ENCODE data around the gene LAMA5. TPM values are rescaled to one million over a fixed set of nuclear protein-coding genes. Genes with fewer than 3 reads are reported as not detected.

LAMA5 gene
- total RNA-seq, 1 donor from 2014 or later, result 0.70 TPM

DNA sequence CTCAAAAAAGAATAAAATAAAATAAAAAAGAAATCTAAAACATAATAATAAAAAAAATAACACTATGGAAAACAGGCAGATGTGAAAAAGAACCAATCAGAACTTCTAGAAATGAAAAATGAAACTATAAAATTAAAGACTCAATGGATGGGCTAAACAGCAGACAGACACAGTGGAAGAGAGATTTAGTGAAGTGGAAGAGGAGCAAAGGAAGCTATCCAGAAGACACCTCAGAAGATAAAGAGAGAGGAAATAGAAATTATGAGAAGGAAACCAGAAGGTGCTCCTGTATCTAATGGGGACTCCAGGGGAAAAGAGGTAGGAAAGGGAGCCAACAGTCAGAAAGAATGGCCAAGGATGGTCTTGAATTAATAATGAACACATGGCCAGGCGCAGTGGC is 18.5 kb downstream of the LAMA5 start:
- intact Hi-C loops (cut with micrococcal nuclease), result no loop called here

DNA sequence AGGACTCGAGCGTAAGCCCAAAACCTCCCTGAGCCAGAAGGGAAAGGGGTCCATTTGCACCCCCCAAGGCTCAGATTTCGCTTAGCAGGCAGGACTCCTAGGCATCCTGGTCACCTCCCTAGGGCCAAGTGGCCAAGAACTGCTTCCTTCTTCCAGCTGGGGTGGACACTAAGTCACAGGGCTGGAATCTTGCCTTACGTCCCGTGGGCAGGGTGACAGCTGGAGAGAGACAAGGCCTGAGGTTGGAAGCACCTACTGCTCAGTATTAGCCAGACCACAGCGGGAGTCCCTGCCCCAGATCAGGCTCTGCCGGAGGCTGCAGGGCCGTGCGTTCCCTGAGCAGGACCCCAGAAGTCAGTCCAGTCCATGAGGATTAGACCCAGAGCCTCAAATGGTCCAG is 19.7 kb downstream of the LAMA5 start:
- intact Hi-C loops (cut with micrococcal nuclease), result no loop called here

DNA sequence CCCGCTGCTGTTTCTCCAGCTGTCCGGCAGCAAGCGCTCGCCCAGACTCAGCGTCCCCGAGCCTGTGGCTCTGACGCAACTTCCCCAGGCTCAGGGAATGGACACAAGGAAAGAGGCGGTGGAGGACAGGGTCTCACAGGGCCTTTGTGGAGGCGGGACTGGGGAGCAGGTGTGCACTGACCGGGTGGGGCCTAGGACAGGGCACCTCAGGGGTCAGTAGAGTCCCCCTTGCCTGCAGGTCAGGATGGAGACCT is 20.0 kb downstream of the LAMA5 start:
- intact Hi-C loops (cut with micrococcal nuclease), result no loop called here

DNA sequence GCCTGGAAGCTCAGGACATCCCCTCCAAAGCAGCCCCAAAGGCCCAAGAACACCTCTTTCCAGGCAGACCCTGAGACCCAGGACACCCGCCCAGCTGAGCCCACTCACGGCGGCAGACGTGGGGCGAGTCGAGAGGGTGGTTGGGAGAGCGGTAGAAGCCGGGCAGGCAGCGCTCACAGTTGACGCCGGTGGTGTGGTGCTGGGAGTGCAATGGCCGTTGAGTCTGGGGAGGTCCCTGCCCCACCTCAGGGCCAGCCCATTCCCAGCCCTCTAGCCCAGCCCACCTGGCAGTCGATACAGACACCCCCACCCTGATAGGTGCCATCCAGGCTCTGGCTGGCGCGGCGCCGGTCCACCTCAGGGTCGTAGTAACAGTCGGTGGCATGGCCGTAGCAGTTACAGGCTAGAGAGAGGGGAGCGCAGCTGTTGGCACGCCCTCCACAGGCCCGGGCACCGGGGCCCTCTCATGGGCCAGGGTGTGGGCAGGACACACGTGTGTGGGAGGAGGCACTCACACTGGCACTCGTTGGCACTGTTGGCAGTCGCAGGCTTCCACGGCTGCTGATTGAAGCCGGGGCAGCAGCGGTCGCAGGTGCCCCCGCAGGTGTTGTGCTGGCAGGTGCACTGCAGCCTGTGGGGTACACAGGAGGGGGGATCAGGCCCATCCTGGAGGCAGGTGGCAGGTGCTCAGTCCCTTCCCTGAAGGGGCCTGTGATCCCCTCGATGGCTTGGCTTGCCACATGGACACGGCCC is 20.5 kb downstream of the LAMA5 start:
- intact Hi-C loops (cut with micrococcal nuclease), result no loop called here

DNA sequence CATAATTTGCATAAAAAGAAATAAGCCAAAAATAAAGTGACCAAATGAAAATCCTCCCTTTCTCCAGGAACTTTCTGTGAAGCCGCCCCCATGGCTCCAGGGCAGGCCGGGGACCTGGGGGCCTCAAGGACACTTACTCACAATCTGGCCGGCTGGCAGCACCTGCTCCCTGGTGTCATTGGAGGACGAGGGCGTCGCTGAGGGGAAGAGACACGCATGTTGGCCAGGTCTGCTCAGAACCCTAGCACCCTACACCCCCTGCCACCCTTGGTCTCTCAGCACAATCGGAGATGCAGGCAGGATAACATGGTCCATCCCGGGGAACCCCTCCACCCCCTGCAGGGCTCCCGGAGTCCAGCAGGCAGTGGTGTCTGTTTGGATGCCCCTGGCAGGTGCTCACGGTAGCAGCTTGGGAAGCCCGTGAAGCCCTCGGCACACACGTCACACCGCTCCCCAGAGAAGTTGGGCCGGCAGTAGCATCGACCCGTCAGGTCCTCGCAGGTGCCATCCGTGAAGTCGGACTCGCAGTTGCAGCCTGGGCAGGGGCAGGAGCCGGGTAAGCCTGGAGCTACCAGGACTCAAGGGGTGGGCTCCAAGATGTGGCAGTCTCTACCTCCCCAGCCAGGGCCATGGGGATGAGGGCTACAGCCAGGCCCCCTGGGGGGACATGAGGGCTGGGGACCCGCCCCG is 21.3 kb downstream of the LAMA5 start:
- intact Hi-C loops (cut with micrococcal nuclease), result no loop called here

DNA sequence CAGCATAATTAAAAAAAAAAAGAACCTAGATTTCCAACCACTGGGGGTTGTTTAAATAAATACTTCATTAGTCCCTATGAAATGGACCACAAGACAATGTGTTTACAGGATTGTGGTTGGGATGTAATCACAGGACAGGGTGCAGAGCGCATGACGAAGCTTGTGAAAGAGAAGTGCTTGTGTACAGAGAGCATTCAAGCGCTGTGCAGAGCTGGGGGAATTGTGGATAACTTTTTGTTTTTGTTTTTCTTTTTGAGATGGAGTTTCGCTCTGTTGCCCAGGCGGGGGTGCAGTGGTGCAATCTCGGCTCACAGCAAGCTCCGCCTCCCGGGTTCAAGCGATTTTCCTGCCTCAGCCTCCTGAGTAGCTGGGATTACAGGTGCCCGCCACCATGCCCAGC is 22.3 kb downstream of the LAMA5 start:
- intact Hi-C loops (cut with micrococcal nuclease), result no loop called here

DNA sequence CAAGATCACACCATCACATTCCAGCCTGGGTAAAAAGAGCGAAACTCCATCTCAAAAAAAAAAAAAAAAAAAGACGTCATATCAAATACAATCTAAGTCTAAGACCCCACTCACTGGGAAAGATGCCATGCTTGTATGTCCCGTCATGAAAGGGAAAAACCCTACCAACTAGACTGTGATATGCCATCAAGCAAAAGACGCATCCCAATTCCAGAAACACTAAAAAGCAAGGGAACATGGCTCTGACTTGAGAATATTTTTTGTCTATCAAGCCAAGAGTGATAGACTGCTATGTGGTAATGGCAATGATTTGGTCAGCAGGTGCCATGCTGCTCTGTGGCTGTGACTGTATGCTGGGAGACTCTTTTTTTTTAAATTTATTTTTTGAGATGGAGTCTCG is 23.0 kb downstream of the LAMA5 start:
- intact Hi-C loops (cut with micrococcal nuclease), result no loop called here

DNA sequence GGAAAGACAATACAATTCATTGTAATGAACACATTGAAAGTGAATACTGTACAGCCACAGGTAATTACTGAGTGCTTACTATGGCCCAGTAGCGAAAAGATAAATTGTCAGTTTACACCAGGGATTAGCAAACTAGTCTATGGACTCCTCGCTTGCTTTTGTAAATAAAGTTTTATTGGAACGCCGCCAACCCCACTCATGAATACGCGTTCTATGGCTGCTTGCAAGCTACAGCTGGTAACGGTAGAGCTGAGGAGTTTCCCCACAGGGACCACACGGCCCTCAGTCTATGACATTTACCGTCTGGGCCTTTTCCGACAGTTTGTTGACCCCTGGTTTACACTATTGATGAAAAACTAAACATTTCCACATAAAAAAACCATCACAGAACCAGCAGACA is 24.2 kb downstream of the LAMA5 start:
- intact Hi-C loops (cut with micrococcal nuclease), result no loop called here

DNA sequence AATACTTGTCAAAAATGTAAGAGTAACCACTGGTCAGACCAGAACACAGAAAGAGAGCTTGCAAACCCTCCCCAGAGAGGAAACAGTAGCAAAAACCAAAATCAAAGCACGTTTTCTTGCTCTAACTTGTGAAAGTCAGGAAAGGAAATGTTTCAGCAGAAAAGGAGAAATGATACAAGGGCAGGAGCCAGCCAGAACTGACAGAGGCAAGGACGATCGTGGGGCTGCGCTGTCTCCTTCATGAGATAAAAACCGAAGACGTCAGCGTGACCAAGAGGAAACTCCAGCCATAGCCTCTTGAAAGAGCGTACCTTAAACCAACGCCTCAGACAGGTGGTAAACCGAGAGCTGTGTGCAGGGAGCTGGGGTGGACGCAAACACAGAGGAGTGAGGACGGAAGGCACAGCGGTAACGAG is 27.5 kb downstream of the LAMA5 start:
- intact Hi-C loops (cut with micrococcal nuclease), result no loop called here

DNA sequence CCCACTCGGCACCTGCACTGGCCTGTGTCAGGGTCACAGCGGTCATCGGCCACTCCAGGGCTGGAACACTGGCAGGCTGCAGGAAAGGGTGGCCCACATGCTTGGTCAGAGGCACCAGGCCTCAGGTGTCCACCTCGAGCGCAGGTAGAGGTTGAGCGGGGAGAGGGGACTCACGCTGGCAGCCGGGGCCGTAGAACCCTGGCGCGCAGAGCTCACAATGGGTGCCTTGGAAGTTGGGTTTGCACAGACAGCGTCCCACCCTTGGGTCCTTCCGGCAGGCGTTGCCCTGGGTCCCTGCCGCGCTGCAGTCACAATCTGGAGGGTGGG is 28.9 kb downstream of the LAMA5 start:
- intact Hi-C loops (cut with micrococcal nuclease), result no loop called here

DNA sequence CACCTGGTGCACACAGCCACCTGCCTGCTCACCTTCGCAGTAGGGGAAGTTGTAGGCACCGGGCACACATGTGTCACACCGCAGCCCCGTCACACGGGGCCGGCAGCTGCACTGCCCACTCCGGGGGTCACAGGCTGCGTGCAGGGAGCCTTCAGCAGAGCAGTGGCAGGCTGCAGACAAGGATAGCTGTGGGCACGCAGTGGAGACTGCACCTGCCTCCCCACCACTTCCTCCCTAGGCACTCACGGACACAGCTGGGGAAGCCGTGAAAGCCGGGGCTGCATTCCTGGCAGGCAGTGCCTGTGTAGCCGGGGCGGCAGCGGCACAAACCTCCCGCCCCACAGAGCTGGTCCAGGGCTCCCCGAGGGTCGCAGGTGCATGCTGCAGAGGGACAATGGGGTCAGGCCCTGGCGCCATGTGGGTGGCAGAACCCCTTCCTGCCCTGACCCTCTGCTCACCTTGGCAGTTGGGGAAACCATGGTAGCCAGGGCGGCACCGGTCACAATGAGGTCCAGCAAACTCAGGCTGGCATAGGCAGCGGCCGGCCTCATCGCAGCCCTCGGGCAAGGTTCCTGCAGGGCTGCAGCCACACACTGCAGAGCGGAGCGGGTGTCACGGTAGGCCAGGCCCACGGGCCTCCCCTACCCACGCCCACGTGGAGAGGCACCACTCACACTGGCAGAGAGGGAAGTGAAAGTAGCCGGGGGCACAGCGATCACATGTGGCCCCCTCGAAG is 29.4 kb downstream of the LAMA5 start:
- intact Hi-C loops (cut with micrococcal nuclease), result no loop called here

DNA sequence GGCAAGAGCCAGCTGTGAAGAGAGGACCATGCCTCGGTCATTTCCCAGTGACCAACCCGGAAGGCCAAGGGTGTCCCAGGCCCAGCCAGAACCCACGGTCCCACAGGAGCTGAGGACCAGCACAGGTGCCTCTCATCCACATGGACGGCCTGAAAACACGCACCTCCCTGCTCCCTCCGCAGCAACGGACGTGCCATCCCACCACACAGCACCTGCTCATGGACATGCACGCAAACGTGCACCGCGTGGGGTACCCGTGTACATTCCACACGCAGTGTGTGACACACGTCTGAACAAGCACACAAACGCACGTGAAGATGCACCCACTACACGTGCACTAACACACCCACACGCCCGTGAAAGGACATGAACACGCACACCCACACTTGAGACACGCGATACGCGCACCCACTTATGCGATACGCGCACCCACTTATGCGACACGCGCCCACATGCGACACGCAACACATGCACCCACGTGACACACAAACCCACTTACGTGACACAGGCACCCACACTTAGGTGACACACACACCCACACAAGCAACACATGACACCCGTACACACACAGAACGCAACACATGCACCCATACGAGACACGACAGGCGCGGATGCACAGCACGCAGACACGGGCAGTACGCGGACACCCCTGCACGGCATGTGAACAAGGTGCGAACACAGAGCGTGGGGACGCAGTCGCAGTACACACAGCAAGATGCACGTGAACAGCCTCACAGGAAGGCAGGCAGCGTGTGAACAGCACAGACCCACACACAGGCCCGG is 30.1 kb downstream of the LAMA5 start:
- intact Hi-C loops (cut with micrococcal nuclease), result no loop called here

DNA sequence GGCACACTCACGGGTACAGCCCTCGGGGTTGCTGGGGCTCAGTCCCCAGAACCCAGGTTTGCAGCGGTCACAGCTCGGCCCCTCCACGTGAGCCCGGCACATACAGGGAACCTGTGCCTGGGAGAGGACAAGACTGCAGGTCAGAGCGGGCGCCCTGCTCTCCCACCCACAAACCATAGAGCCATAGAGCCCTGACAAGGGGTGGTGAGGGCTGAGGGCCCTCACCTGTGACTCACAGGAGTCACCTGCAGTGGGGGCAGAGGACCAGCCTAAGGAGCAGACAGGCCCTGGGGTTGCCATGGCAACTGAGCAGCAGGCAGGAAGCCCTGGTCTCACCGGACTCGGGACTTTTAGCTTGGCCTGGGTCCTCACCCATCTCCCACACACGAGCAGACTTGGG is 30.8 kb downstream of the LAMA5 start:
- intact Hi-C loops (cut with micrococcal nuclease), result no loop called here

DNA sequence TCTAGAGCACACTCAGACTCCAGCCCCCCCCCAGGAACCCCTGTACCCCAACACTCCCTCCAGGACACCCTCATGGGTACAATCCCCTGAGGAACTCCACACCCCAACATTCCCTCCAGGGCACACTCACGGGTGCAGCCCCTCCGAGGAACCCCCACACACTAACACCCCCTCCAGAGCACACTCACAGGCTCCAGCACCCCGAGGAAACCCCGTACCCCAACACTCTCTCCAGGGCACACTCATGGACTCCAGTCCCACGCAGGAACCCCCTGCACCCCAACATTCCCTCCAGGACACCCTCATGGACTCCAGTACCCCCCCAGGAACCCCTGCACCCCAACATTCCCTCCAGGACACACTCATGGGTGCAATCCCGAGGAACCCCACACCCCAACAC is 31.6 kb downstream of the LAMA5 start:
- intact Hi-C loops (cut with micrococcal nuclease), result no loop called here

DNA sequence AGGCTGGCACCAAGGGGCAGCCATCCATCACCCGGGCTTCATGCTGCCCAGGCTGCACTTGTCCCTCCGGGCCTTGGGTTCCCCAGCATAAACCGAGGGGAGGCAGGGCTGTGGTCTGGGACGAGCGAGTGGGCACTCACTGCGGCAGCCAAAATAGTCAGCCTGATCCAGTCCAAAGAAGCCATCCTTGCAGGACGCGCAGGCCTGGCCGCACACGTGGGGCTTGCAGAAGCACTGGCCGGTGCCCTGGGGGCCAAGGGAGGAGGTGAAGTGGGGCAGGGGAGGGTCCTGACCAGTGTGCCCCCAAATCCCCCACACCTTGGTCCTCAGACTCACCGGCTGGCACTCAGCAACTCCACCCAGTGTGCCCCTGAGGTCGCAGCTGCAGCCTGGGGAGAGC is 32.2 kb downstream of the LAMA5 start:
- intact Hi-C loops (cut with micrococcal nuclease), result no loop called here

DNA sequence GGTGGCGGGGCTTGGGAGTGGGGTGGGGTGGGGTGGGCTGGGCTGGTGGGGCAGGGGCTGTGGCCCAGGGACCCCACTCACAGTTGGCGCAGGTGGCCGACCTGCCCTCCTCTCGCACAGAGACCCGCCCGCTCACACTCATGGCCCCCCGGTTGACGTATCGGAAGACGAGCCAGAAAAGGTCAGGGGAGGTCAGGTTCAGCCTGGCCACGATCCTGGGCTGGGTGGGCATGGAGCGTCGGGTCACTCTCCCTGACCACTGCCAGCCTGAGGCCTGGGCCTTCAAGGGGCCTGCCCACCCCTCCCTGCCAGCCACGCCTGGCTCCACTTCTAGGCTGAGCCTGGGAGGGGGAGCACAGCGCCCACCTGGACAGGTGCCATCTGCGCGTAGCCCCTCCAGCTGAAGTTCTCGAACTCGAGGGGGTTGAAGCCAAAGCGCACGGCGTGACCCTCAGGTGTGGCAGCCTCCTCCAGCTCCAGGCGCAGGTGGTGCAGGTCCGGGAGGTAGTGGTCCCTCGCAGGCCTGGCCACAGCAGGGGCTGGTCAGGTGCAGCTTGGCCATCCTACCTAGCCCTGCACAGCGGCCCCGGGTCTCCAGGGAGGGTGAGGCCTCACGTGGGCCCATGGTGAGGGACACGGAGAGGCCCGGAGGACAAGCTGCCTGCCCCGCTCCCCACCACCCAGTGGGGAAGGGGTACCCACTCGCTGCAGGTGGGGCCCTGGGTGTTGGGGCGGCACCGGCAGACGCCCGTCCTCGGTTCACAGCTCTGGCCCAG is 33.1 kb downstream of the LAMA5 start:
- intact Hi-C loops (cut with micrococcal nuclease), result no loop called here

DNA sequence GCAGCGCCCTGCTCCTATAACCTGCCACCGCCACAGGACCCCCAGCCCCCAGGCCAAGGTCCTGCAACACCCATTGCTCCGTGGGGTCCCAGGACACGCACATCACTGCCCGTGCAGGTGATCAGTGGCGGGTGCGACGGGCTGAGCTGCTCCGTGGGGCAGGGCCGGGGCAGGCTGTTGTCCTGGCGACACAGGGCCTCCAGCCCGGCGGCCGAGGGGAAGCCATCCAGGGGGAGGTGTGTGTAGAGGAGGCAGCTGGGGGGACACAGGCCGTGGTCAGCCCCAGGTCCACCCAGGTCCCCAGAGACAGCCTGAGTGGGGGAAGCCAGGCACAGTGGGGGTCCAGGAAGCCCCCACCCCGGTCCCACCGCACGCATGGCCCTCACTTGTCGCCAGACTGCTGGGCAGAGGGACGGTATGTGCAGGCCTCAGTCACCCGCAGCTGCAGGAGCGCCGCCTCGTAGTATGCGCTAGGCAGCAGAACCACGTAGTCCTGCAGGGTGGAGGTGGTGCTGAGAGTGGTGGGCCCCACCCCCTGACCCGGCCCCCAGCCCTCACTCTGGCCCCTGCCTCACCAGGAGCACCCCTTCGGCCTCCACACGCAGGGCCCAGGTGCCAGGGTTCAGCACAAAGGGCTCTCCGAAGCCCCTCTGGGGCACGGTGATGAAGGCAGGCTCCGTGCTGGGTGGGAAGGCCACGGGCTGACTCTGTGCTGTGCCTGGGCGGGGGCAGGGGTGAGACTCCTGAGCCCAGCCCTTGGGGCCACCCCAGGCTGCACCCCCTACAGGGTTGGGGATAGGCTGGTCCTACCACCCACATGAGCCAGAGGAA is 33.9 kb downstream of the LAMA5 start:
- intact Hi-C loops (cut with micrococcal nuclease), result no loop called here

DNA sequence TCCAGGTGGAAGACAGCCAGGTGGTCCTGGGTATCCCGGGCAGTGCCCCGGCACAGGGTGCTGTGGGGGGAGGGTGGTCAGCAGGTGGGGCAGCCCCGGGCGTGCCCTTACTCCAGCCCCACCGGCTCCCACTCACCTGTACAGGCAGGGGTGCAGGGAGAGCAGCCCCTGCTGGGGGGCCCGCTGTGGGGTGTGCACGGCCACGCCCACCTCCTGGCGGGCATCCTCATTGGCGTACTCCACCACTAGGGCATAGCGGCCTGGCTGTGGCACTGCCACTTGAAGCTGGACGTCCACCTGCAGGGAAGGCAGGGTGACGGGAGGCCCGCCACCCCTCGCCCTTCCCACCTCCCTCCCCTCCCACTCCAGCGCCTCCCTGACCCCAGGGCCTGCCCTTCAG is 34.7 kb downstream of the LAMA5 start:
- intact Hi-C loops (cut with micrococcal nuclease), result no loop called here

DNA sequence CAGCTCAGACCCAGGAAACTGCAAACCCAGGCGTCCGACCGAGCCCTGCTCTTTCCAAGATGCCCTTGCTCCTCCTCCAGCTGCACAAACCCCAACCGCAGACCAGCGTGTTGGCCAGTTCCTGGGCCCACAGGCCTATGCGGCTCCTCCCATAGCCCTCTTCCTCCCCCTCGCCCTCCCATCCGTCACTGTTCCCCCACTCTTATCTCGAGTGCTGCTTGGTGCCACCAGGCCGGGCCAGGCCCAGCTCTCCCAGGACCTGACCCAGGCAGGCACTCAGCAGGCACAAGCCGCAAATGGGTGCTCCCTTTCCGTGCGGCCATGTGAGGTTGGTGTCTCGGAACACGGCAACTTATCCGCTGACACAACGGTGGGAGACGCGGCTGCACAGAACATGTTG is 35.8 kb downstream of the LAMA5 start:
- intact Hi-C loops (cut with micrococcal nuclease), result no loop called here

DNA sequence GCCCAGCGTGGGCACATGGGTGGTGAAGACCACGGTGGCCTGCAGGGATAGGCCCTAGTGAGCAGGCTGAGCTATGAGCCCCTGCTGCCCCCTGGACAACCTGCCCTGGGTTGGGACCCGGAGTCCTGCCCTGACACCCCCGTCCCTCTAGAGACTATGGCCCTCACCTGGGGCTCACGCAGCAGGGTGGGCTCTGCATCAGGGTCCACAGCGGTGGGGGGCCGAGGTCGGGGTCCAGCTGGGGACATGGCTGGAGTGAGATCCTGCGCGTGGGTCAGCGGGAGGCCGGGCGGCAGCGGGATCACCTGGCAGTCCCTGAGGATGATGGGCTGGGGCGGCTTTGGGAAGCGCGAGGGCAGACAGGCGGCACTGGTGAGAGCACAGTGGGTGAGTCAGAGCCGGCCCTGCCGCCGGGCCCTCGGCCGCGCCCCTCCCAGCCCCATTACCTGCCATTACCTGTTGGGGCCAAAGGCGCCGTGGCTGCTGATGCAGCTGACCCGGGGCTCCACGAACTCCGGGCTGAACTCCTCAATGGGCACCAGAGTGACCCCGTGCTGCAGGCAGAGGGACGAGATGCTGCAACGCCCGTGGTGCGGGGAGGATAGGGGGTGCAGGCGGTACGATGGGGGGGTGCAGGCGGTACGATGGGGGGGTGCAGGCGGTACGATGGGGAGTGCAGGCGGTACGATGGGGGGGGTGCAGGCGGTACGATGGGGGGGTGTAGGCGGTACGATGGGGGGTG is 36.4 kb downstream of the LAMA5 start:
- intact Hi-C loops (cut with micrococcal nuclease), result no loop called here

Data from T-helper 2 cell treated with Interferon-gamma antibody and Interleukin-4, amounts not matched to agents 100 ng/mL and 5 ng/mL, for 36 hours (primary cell).